Left ventricle myocardium superior (tissue), 1 donor: Measurements from ENCODE around the gene SLC50A1. TPM values are rescaled to one million over a fixed set of nuclear protein-coding genes. Genes with fewer than 3 reads are reported as not detected.

ENCODE experiments used
- total RNA-seq: library from RNA; stranded (reverse); fragmentation: NEBNext Ultra II Directional; extraction: Animal tissue kit (Norgen Biotek cat#: 25700); gene quantifications from one replicate; pipeline ENCODE4 v1.2.1, GENCODE V29; 2021
- donor health status: DM: no; HTN: yes; CAD: no; lungs with severe emphysema.

The SLC50A1 gene
- total RNA-seq, 1 donor from 2014 or later: 8.8 TPM

Other genes starting within 250 kb of the SLC50A1 start
- gene PMVK, start 199.1 kb upstream of the SLC50A1 start, total RNA-seq: 66.6 TPM
- gene PBXIP1, start 179.8 kb upstream of the SLC50A1 start, total RNA-seq: 60.4 TPM
- 14.7 TPM for gene PYGO2, start 174.1 kb upstream of the SLC50A1 start, total RNA-seq
- 62.1 TPM for gene SHC1, start 165.1 kb upstream of the SLC50A1 start, total RNA-seq
- gene CKS1B, start 161.2 kb upstream of the SLC50A1 start, total RNA-seq: 16.7 TPM
- 31.4 TPM for gene FLAD1, start 152.5 kb upstream of the SLC50A1 start, total RNA-seq
- not detected for gene LENEP, start 142.3 kb upstream of the SLC50A1 start, total RNA-seq
- gene ZBTB7B, start 133.1 kb upstream of the SLC50A1 start, total RNA-seq: 58.9 TPM
- 0.37 TPM for gene DCST2, start 102.1 kb upstream of the SLC50A1 start, total RNA-seq
- gene DCST1, start 102.0 kb upstream of the SLC50A1 start, total RNA-seq: not detected
- 84.2 TPM for gene ADAM15, start 84.5 kb upstream of the SLC50A1 start, total RNA-seq
- 2.3 TPM for gene EFNA4, start 72.1 kb upstream of the SLC50A1 start, total RNA-seq
- gene EFNA3, start 57.0 kb upstream of the SLC50A1 start, total RNA-seq: 1.1 TPM
- 51.0 TPM for gene EFNA1, start 8.0 kb upstream of the SLC50A1 start, total RNA-seq
- gene DPM3, start 4.7 kb downstream of the SLC50A1 start, total RNA-seq: 52.4 TPM
- gene KRTCAP2, start 37.5 kb downstream of the SLC50A1 start, total RNA-seq: 134 TPM
- 0.22 TPM for gene TRIM46, start 38.0 kb downstream of the SLC50A1 start, total RNA-seq
- 6.3 TPM for gene THBS3, start 72.0 kb downstream of the SLC50A1 start, total RNA-seq
- gene MTX1, start 72.8 kb downstream of the SLC50A1 start, total RNA-seq: 14.1 TPM
- gene ENTREP3, start 119.6 kb downstream of the SLC50A1 start, total RNA-seq: 15.0 TPM
- 62.7 TPM for gene SCAMP3, start 126.5 kb downstream of the SLC50A1 start, total RNA-seq
- gene CLK2, start 137.7 kb downstream of the SLC50A1 start, total RNA-seq: 18.9 TPM
- gene HCN3, start 141.6 kb downstream of the SLC50A1 start, total RNA-seq: 1.5 TPM
- not detected for gene PKLR, start 165.6 kb downstream of the SLC50A1 start, total RNA-seq
- 78.4 TPM for gene FDPS, start 173.0 kb downstream of the SLC50A1 start, total RNA-seq
- 22.0 TPM for gene RUSC1, start 185.0 kb downstream of the SLC50A1 start, total RNA-seq